ENCODE data around the gene SBF2.

SBF2 gene

GRCh38 chr11:10305964-10306918 lies 12.2 kb upstream of the SBF2 start:
- H3K27me3 ChIP-seq (ENCODE audit: insufficient read depth, low read length): no peaks in the 10 kb centered on the region
- H3K79me2 ChIP-seq (ENCODE audit: control insufficient read depth, insufficient read depth, low read length, unreplicated experiment): peaks cover 55% of the 10 kb centered on the region
- no peak overlapping the region for H2AFZ ChIP-seq (ENCODE audit: low read length, unreplicated experiment)
- H3K27ac ChIP-seq (ENCODE audit: low read depth, low read length): peak overlapping the region; percentile 91
- peaks cover 35% of the 10 kb centered on the region for H3K4me1 ChIP-seq (ENCODE audit: control insufficient read depth, insufficient read depth, low read length, unreplicated experiment)
- peak overlapping the region; percentile 90 for H3K4me3 ChIP-seq (ENCODE audit: low read depth, low read length)
- H3K36me3 ChIP-seq (ENCODE audit: insufficient read depth, low read length): peaks cover 20% of the 10 kb centered on the region

- H3K27me3 ChIP-seq (ENCODE audit: insufficient read depth, low read length): no peaks in the 10 kb centered on the region
- H3K4me1 ChIP-seq (ENCODE audit: control insufficient read depth, insufficient read depth, low read length, unreplicated experiment): peaks cover 39% of the 10 kb centered on the region
- no peak overlapping the region for H2AFZ ChIP-seq (ENCODE audit: low read length, unreplicated experiment)
- H3K79me2 ChIP-seq (ENCODE audit: control insufficient read depth, insufficient read depth, low read length, unreplicated experiment): peaks cover 63% of the 10 kb centered on the region
- peaks cover 20% of the 10 kb centered on the region for H3K36me3 ChIP-seq (ENCODE audit: insufficient read depth, low read length)
- H3K27ac ChIP-seq (ENCODE audit: low read depth, low read length): peak overlapping the region; percentile 91
- peak overlapping the region; percentile 90 for H3K4me3 ChIP-seq (ENCODE audit: low read depth, low read length)
These were observed 11.4 kb upstream of the SBF2 start for GRCh38 chr11:10305262-10305963.

- H3K79me2 ChIP-seq (ENCODE audit: control insufficient read depth, insufficient read depth, low read length, unreplicated experiment): peaks cover 67% of the 10 kb centered on the region
- H3K4me1 ChIP-seq (ENCODE audit: control insufficient read depth, insufficient read depth, low read length, unreplicated experiment): peaks cover 32% of the 10 kb centered on the region
- no peak within 1 kb of the TSS for H2AFZ ChIP-seq (ENCODE audit: low read length, unreplicated experiment)
- peak within 1 kb of the TSS; percentile 91 for H3K27ac ChIP-seq (ENCODE audit: low read depth, low read length)
- H3K27me3 ChIP-seq (ENCODE audit: insufficient read depth, low read length): no peaks in the 10 kb centered on the region
- H3K4me3 ChIP-seq (ENCODE audit: low read depth, low read length): peak within 1 kb of the TSS; percentile 90
- H3K36me3 ChIP-seq (ENCODE audit: insufficient read depth, low read length): peaks cover 20% of the 10 kb centered on the region
These were observed 10.7 kb upstream of the SBF2 start, which contains the start of gene ADM for GRCh38 chr11:10304495-10305261. Gene ADM, plus strand, starts transcription at chr11:10305073. Its CDS starts 628 bp downstream, at chr11:10305701.

- H3K27me3 ChIP-seq (ENCODE audit: insufficient read depth, low read length): no peaks in the 10 kb centered on the region
- peaks cover 25% of the 10 kb centered on the region for H3K4me1 ChIP-seq (ENCODE audit: control insufficient read depth, insufficient read depth, low read length, unreplicated experiment)
- H3K79me2 ChIP-seq (ENCODE audit: control insufficient read depth, insufficient read depth, low read length, unreplicated experiment): peaks cover 69% of the 10 kb centered on the region
- H2AFZ ChIP-seq (ENCODE audit: low read length, unreplicated experiment): peak overlapping the region; percentile 45
- H3K27ac ChIP-seq (ENCODE audit: low read depth, low read length): peak overlapping the region; percentile 87
- H3K36me3 ChIP-seq (ENCODE audit: insufficient read depth, low read length): peaks cover 20% of the 10 kb centered on the region
- peak overlapping the region; percentile 90 for H3K4me3 ChIP-seq (ENCODE audit: low read depth, low read length)
These were observed 9.7 kb upstream of the SBF2 start for GRCh38 chr11:10303558-10304363.

- Histone ChIP-seq H3K27ac (ENCODE audit: low read depth, low read length) (peak overlapping the region; percentile 87), H3K4me3 (ENCODE audit: low read depth, low read length) (peak overlapping the region; percentile 90), H2AFZ (ENCODE audit: low read length, unreplicated experiment) (peak overlapping the region; percentile 45), H3K4me1 (ENCODE audit: control insufficient read depth, insufficient read depth, low read length, unreplicated experiment) (peaks cover 21% of the 10 kb centered on the region), H3K79me2 (ENCODE audit: control insufficient read depth, insufficient read depth, low read length, unreplicated experiment) (peaks cover 72% of the 10 kb centered on the region), H3K27me3 (ENCODE audit: insufficient read depth, low read length) (no peaks in the 10 kb centered on the region), H3K36me3 (ENCODE audit: insufficient read depth, low read length) (peaks cover 23% of the 10 kb centered on the region)
These were observed 8.9 kb upstream of the SBF2 start for GRCh38 chr11:10302744-10303557.

GRCh38 chr11:10302359-10302743 lies 8.3 kb upstream of the SBF2 start:
- no peaks in the 10 kb centered on the region for H3K27me3 ChIP-seq (ENCODE audit: insufficient read depth, low read length)
- peaks cover 72% of the 10 kb centered on the region for H3K79me2 ChIP-seq (ENCODE audit: control insufficient read depth, insufficient read depth, low read length, unreplicated experiment)
- H3K27ac ChIP-seq (ENCODE audit: low read depth, low read length): peak overlapping the region; percentile 87
- H3K4me3 ChIP-seq (ENCODE audit: low read depth, low read length): peak overlapping the region; percentile 90
- no peak overlapping the region for H2AFZ ChIP-seq (ENCODE audit: low read length, unreplicated experiment)
- peaks cover 25% of the 10 kb centered on the region for H3K36me3 ChIP-seq (ENCODE audit: insufficient read depth, low read length)
- peaks cover 21% of the 10 kb centered on the region for H3K4me1 ChIP-seq (ENCODE audit: control insufficient read depth, insufficient read depth, low read length, unreplicated experiment)

GRCh38 chr11:10301656-10302358 lies 7.8 kb upstream of the SBF2 start:
- H3K79me2 ChIP-seq (ENCODE audit: control insufficient read depth, insufficient read depth, low read length, unreplicated experiment): peaks cover 66% of the 10 kb centered on the region
- no peaks in the 10 kb centered on the region for H3K27me3 ChIP-seq (ENCODE audit: insufficient read depth, low read length)
- peak overlapping the region; percentile 90 for H3K4me3 ChIP-seq (ENCODE audit: low read depth, low read length)
- peaks cover 21% of the 10 kb centered on the region for H3K4me1 ChIP-seq (ENCODE audit: control insufficient read depth, insufficient read depth, low read length, unreplicated experiment)
- H2AFZ ChIP-seq (ENCODE audit: low read length, unreplicated experiment): no peak overlapping the region
- peak overlapping the region; percentile 87 for H3K27ac ChIP-seq (ENCODE audit: low read depth, low read length)
- peaks cover 20% of the 10 kb centered on the region; the same call in 1 of the 2 replicates for H3K36me3 ChIP-seq (ENCODE audit: insufficient read depth, low read length)

GRCh38 chr11:10298342-10298741 lies 4.3 kb upstream of the SBF2 start:
- H2AFZ ChIP-seq (ENCODE audit: low read length, unreplicated experiment): no peak overlapping the region
- H3K27me3 ChIP-seq (ENCODE audit: insufficient read depth, low read length): no peaks in the 10 kb centered on the region
- peaks cover 52% of the 10 kb centered on the region for H3K79me2 ChIP-seq (ENCODE audit: control insufficient read depth, insufficient read depth, low read length, unreplicated experiment)
- H3K36me3 ChIP-seq (ENCODE audit: insufficient read depth, low read length): peaks cover 12% of the 10 kb centered on the region; the same call in 1 of the 2 replicates
- H3K4me3 ChIP-seq (ENCODE audit: low read depth, low read length): no peak overlapping the region
- H3K4me1 ChIP-seq (ENCODE audit: control insufficient read depth, insufficient read depth, low read length, unreplicated experiment): peaks cover 32% of the 10 kb centered on the region
- H3K27ac ChIP-seq (ENCODE audit: low read depth, low read length): no peak overlapping the region
